SK-N-SH treated with all-trans-retinoic acid at 6 μM for 48 hours (cell line): Measurements from ENCODE around the gene TNFRSF11A.
A peak's percentile ranks its signal among the peaks of the same experiment; 100 is the strongest.

Experiments
- ATAC-seq: fragments of 200-7000 bp; cut with Tn5 transposase; 3 replicates; pipeline ENCODE4 v1.9.1; 2020; ENCODE audit warnings: mild to moderate bottlenecking, moderate library complexity
- ARNTL ChIP-seq: fragments of 450-650 bp; formaldehyde crosslinking; IDR thresholded peaks from 2 replicates; pipeline ENCODE4 v1.5.0; 2020; ENCODE audit warnings: low read depth, mild to moderate bottlenecking, moderate library complexity, borderline replicate concordance
- BACH2 ChIP-seq: fragments of 250-450 bp; sonication (Bioruptor Pico); IDR thresholded peaks from 2 replicates; pipeline ENCODE4 v1.9.0; 2021; ENCODE audit warnings: mild to moderate bottlenecking, borderline replicate concordance
- CREB5 ChIP-seq: fragments of 250-450 bp; sonication (Bioruptor Pico); IDR thresholded peaks from 2 replicates; pipeline ENCODE4 v1.5.1; 2020; ENCODE audit warnings: low read depth, mild to moderate bottlenecking, moderate library complexity
- ESRRG ChIP-seq: fragments of 250-450 bp; sonication (Bioruptor Pico); IDR thresholded peaks from 2 replicates; pipeline ENCODE4 v1.6.1; 2021; ENCODE audit warnings: mild to moderate bottlenecking
- GLIS3 ChIP-seq: fragments of 250-450 bp; sonication (Bioruptor Pico); IDR thresholded peaks from 2 replicates; pipeline ENCODE4 v1.5.0; 2020; ENCODE audit warnings: mild to moderate bottlenecking, moderate library complexity
- ISL1 ChIP-seq: fragments of 250-450 bp; sonication (Bioruptor Pico); IDR thresholded peaks from 2 replicates; pipeline ENCODE4 v2.1.2; 2022; ENCODE audit warnings: mild to moderate bottlenecking, moderate library complexity
- PATZ1 ChIP-seq: fragments of 250-450 bp; sonication (Bioruptor Pico); IDR thresholded peaks from 2 replicates; pipeline ENCODE4 v1.8.0; 2020; ENCODE audit warnings: mild to moderate bottlenecking, moderate library complexity, borderline replicate concordance
- POU6F1 ChIP-seq: fragments of 250-450 bp; sonication (Bioruptor Pico); IDR thresholded peaks from 2 replicates; pipeline ENCODE4 v1.8.0; 2021; ENCODE audit warnings: low read depth, mild to moderate bottlenecking, moderate library complexity, borderline replicate concordance
- RARB ChIP-seq: fragments of 250-450 bp; sonication (Bioruptor Pico); IDR thresholded peaks from 2 replicates; pipeline ENCODE4 v1.8.0; 2021; ENCODE audit warnings: mild to moderate bottlenecking, moderate library complexity
- SNAI2 ChIP-seq: fragments of 250-450 bp; sonication (Bioruptor Pico); IDR thresholded peaks from 2 replicates; pipeline ENCODE4 v1.5.0; 2020; ENCODE audit warnings: mild to moderate bottlenecking, moderate library complexity
- TCF4 ChIP-seq: fragments of 250-450 bp; sonication (Bioruptor Pico); IDR thresholded peaks from 2 replicates; pipeline ENCODE4 v1.8.0; 2021; ENCODE audit warnings: mild to moderate bottlenecking, moderate library complexity, borderline replicate concordance
- ZC3H10 ChIP-seq: fragments of 250-450 bp; sonication (Bioruptor Pico); IDR thresholded peaks from 2 replicates; pipeline ENCODE4 v1.5.1; 2021; ENCODE audit warnings: mild to moderate bottlenecking, moderate library complexity
- ZFP30 ChIP-seq: fragments of 450-650 bp; formaldehyde crosslinking; IDR thresholded peaks from 2 replicates; pipeline ENCODE4 v1.5.0; 2022; ENCODE audit warnings: mild to moderate bottlenecking, moderate library complexity
- ZNF565 ChIP-seq: fragments of 450-650 bp; formaldehyde crosslinking; conservative IDR thresholded peaks from 2 replicates; pipeline ENCODE4 v1.5.0; 2020; ENCODE audit warnings: low read depth, mild to moderate bottlenecking, moderate library complexity
- ZNF70 ChIP-seq: fragments of 450-650 bp; formaldehyde crosslinking; IDR thresholded peaks from 2 replicates; pipeline ENCODE4 v1.5.0; 2020; ENCODE audit warnings: mild to moderate bottlenecking, moderate library complexity
- ZNF8 ChIP-seq: fragments of 450-650 bp; formaldehyde crosslinking; IDR thresholded peaks from 2 replicates; pipeline ENCODE4 v1.5.0; 2020; ENCODE audit warnings: mild to moderate bottlenecking, moderate library complexity

The TNFRSF11A gene

GRCh38 chr18:62329691-62330454 lies 4.8 kb downstream of the TNFRSF11A start:
- no peak for TF ChIP-seq RARB (CRISPR knock-in tag)
- ATAC-seq: peak; percentile 33

GRCh38 chr18:62330650-62331049 lies 5.5 kb downstream of the TNFRSF11A start:
- no peak for ATAC-seq
- TF ChIP-seq ZC3H10 (CRISPR knock-in tag): no peak

- ATAC-seq: no peak
- no peak for TF ChIP-seq ISL1 (CRISPR knock-in tag)
- TF ChIP-seq RARB (CRISPR knock-in tag): no peak
- no peak for TF ChIP-seq ESRRG (CRISPR knock-in tag)
- TF ChIP-seq PATZ1 (CRISPR knock-in tag): no peak
- no peak for TF ChIP-seq SNAI2
- TF ChIP-seq ZC3H10 (CRISPR knock-in tag): no peak
- TF ChIP-seq BACH2 (CRISPR knock-in tag): no peak
- no peak for TF ChIP-seq ZFP30 (CRISPR knock-in tag)
- no peak for TF ChIP-seq GLIS3 (CRISPR knock-in tag)
These were observed 6.7 kb downstream of the TNFRSF11A start for GRCh38 chr18:62331581-62332356.

- ATAC-seq: no peak
- TF ChIP-seq ESRRG (CRISPR knock-in tag) (no peak), PATZ1 (CRISPR knock-in tag) (no peak), ZNF8 (CRISPR knock-in tag) (no peak)
These were observed 7.3 kb downstream of the TNFRSF11A start for GRCh38 chr18:62332431-62332830.

GRCh38 chr18:62332964-62333695 lies 8.0 kb downstream of the TNFRSF11A start:
- ATAC-seq: no peak
- TF ChIP-seq TCF4 (no peak), ZNF70 (CRISPR knock-in tag) (no peak), ARNTL (no peak), ZC3H10 (CRISPR knock-in tag) (no peak), CREB5 (CRISPR knock-in tag) (no peak), ZNF565 (CRISPR knock-in tag) (no peak), POU6F1 (no peak), BACH2 (CRISPR knock-in tag) (no peak)
